Skeletal muscle cell (primary cell): ENCODE measurements around the gene FNDC3B.
A peak's percentile ranks its signal among the peaks of the same experiment; 100 is the strongest.

Experiments
- DNase-seq: peaks from one replicate; pipeline ENCODE4 v3.0.0-alpha.2; 2010; ENCODE audit warnings: low read depth
- H3K4me3 ChIP-seq: 2 replicates; pipeline ENCODE4 v1.5.1; 2011; ENCODE audit warnings: low read depth, mild to moderate bottlenecking, control low read depth, low read length, moderate library complexity

The FNDC3B gene

GRCh38 chr3:172140499-172141391 lies 101.4 kb downstream of the FNDC3B start:
- peak; percentile 92 for DNase-seq
- no peak overlapping the region for H3K4me3 ChIP-seq

DNA sequence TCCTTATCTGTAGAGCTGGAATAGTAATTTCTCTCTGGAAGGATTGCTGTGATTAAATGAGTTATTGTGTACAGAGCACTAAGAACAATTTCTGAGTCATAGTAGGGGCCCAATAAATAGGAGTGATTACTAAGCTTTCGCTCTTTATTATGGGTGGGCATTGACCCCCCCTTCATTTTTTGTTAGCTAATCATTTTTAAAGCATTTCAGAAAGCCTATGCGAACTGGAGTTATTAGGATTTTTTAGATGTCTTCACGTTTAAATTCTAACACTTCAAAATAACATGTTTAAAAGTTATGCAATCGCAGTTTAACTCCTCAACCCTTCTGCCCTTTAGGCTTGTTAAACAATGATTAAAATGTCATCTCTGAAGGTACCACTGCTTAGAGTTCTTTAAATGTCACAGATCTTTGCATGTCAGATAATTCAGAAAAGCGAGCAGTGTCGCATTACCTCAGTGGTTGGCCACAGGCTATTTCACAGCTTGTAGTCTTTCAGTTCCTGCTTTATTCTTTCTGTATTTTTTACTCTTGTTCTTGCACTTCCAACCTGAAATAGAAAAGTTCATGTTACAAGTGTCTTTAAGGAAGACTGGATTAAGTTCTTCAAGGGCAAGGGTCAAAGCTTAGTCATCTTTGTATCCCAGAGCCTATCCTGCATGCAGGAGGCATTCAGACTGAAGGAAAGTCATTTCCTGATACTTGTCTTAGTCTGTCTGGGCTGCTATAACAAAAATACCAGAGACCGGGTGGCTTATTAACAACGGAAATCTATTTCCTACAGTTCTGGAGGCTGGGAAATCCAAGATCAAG lies 102.9 kb downstream of the FNDC3B start:
- peak; percentile 54 for DNase-seq
- no peak overlapping the region for H3K4me3 ChIP-seq

GRCh38 chr3:172142864-172143451 lies 103.6 kb downstream of the FNDC3B start:
- no peak for DNase-seq
- no peak overlapping the region for H3K4me3 ChIP-seq

DNA sequence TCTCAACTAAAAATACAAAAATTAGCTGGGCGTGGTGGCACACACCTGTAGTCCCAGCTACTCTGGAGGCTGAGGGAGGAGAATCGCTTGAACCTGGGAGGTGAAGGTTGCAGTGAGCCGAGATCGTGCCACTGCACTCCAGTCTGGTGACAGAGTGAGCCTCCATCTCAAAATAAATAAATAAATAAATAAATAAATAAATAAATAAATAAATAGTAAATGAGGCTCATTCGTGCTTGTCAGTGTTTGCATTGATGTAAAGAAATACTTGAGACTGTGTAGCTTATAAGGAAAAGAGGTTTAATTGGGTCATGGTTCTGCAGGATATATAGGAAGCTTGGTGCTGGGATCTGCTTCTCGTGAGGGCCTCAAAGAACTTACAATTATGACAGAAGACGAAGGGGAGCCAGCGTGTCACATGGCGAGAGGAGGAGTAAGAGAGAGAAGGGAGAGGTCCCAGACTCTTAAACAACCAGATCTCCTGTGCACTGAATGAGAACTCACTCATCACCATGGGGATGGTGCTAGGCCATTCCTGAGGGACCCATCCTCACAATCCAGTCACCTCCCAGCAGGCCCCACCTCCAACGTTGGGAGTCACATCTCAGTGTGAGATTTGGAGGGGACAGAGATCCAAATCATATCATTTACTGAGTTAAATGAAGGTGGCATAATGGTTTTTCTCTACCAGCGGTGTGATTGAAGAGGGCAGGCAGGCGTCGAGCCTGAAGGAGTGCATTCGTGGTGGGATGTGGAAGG lies 104.5 kb downstream of the FNDC3B start:
- H3K4me3 ChIP-seq: no peak overlapping the region
- DNase-seq: no peak

- no peak for DNase-seq
- no peak overlapping the region for H3K4me3 ChIP-seq
Measured at GRCh38 chr3:172144601-172145000, 105.2 kb downstream of the FNDC3B start.

DNA sequence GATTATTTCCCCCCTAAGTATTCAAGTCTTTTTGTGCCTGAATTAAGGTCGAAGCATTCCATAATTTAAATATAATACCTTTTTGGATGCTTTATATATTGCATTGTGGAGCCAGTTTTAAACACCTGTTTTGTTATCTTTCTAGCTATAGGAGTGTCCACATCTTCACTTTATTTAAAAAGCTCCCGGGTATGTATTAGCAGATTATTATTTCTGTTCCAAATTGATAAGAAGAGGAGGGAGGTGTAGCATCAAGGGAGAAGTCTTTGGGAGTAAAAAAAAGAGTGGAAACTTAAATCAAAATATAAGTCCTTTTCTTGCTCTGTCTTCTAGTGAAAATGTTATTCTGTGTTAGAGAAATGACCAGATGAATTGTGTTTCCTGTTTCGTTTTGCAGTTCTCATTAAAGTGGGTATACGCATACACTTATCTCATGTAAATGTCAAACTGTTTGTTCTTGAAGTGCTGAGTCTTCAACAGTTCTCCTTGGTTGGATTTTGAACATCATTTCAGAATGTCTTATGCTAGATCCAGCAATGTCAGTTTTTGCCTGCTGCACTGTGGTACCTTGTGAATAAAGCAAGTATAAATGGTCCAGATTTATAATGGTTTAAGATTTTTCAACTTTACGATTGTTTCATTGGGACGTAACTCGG lies 105.8 kb downstream of the FNDC3B start:
- no peak for DNase-seq
- no peak overlapping the region for H3K4me3 ChIP-seq

DNA sequence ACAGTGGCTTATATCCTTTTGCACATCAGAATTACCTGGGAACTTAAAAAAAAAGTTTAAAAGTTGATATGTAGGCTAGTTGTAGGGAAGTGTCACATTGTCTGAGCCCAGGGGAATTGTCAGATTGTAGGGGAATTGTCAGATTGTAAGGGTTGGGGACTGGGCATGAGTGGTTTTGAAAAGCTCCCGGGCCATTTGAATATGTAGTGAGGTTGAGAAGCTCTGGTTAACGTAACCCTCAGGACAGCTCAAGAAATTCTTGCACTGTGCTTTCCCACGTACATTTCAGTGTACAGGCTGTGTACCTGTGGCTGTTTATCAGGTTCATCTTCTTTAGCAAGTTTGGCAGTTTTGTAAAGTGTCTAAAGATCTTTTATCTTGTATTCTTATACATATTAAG lies 107.0 kb downstream of the FNDC3B start:
- no peak for DNase-seq
- no peak overlapping the region for H3K4me3 ChIP-seq

DNA sequence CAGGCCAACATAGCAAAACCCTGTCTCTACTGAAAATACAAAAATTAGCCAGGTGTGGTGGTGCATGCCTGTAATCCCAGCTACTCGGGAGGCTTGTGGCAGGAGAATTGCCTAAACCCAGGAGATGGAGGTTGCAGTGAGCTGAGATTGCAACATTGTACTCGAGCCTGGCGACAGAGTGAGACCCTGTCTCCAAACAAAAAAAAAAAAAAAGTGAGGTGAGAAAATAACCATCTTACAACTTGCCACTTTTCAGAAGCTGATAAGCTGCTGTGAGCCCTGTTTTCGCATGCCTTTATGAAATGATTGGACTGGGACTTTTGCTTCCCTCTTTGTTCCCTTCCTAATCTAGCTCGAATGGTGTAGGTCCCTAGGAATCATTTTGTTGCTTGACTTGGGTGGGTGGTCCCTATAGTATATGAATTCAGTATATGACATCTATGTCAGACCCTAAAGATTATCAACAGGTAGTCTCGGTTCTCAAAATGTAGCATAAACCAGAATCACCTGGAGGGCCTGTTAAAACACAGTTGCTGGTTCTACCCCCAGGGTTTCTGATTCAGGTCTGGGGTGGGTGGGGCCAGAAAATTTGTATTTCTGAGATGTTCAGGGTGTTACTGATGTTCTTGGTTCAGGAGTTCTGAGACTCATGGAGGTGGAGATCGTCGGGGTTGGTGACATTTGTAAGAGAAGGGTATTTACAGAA lies 107.9 kb downstream of the FNDC3B start:
- no peak for DNase-seq
- H3K4me3 ChIP-seq: no peak overlapping the region

DNA sequence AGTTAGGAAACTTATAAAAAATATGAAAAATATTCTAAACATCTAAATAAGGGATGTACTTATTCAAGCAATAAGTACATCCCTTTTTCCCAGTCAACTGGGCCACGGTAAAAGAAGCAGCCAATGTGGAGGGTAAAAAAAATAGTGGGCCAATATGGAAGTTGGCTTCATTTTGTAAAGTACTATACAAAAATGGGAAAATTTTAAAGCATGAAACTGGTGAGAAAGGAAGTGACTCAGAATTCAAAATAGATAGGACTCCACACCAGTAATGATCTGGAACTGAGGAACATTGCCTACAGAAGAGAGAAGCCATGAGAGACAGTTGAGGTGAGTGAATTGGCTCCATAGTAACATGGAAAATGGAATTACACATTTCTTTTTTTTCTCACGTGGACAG lies 108.9 kb downstream of the FNDC3B start:
- DNase-seq: no peak
- no peak overlapping the region for H3K4me3 ChIP-seq

GRCh38 chr3:172148702-172149565 lies 109.6 kb downstream of the FNDC3B start:
- DNase-seq: no peak
- H3K4me3 ChIP-seq: no peak overlapping the region

- H3K4me3 ChIP-seq: no peak overlapping the region
- DNase-seq: no peak
Measured at GRCh38 chr3:172150268-172150667, 110.9 kb downstream of the FNDC3B start.

- H3K4me3 ChIP-seq: no peak overlapping the region
- DNase-seq: no peak
Measured at GRCh38 chr3:172150913-172151650, 111.7 kb downstream of the FNDC3B start.

GRCh38 chr3:172151651-172152649 lies 112.6 kb downstream of the FNDC3B start:
- no peak overlapping the region for H3K4me3 ChIP-seq
- no peak for DNase-seq

DNA sequence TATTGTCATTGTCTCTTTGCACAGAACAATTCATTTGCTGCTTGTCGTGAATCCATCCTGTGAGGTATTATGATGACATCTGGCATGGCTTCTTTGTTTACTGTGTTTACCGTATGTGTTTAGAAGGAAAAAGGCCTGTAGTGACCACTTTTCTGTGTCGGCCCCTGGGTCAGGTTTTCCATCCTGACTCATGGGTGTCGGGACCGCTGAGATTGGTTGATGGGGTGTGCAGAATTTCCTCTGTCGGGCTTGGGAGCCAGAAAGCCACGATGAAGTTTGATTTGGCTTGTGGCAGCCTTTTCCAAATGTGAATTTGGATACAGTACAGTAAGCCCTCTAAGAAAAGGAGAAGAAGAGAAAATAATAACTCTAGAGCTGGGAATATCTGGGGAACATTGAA lies 113.5 kb downstream of the FNDC3B start:
- H3K4me3 ChIP-seq: peak overlapping the region; percentile 15
- no peak for DNase-seq

DNA sequence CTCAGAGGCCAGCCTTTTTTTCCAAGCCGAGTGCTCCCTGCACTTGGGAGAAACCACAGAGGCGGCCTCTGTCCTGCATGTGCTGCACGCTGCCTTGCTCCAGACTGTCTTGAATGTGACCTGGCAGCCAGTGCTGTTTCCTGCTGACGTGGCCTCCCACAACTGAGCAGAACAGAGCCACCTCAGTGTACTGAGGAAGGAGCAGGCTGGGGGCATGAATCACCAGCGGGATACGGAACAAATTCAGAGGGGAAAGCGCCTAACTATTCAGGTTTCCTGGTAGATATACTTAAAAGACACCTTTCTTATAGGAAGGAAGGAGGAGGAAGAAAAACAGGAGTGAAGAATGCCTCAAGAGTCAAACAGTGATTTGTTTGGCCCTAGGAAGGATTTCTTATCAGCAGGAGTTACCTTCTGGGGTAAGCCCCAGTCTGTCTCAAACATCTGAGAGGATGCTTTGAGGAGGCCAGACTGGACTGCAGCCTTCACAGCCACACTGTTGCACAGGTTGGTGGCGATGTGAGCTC lies 114.0 kb downstream of the FNDC3B start:
- DNase-seq: peak; percentile 99
- no peak overlapping the region for H3K4me3 ChIP-seq
